Measurements from ENCODE around the gene WDR37. TPM values are rescaled to one million over a fixed set of nuclear protein-coding genes. Genes with fewer than 3 reads are reported as not detected.
"Not testable (repeated sequence)": the region's sequence is repeated elsewhere in the genome, so short reads cannot be mapped to it uniquely, and the experiment has no call there.

Gene WDR37
- polyA plus RNA-seq, 3 donors, result 16.1 to 20.3 (median 19.6) TPM

GRCh38 chr10:1102416-1102815, 46.2 kb downstream of the WDR37 start:
- no peak for DNase-seq

- DNase-seq, result no peak
Observed at GRCh38 chr10:1102831-1103230, 46.6 kb downstream of the WDR37 start.

GRCh38 chr10:1103551-1103950, 47.4 kb downstream of the WDR37 start:
- no peak for DNase-seq

- DNase-seq, result no peak
Observed at GRCh38 chr10:1104971-1105370, 48.8 kb downstream of the WDR37 start.

- DNase-seq, result no peak
Observed at GRCh38 chr10:1107004-1107403, 50.8 kb downstream of the WDR37 start.

GRCh38 chr10:1107679-1108078, 51.5 kb downstream of the WDR37 start:
- DNase-seq, result no peak

GRCh38 chr10:1109795-1110673, 53.8 kb downstream of the WDR37 start:
- peak; percentile 69 for DNase-seq

GRCh38 chr10:1110674-1111119, 54.5 kb downstream of the WDR37 start:
- DNase-seq, result no peak

GRCh38 chr10:1114315-1114714, 58.1 kb downstream of the WDR37 start:
- DNase-seq, result no peak

GRCh38 chr10:1114719-1115606, 58.8 kb downstream of the WDR37 start:
- no peak for DNase-seq

- DNase-seq, result no peak
Observed at GRCh38 chr10:1115607-1115955, 59.4 kb downstream of the WDR37 start.

GRCh38 chr10:1116051-1116450, 59.9 kb downstream of the WDR37 start:
- DNase-seq, result no peak

GRCh38 chr10:1116696-1117280, 60.6 kb downstream of the WDR37 start:
- DNase-seq, result no peak

- DNase-seq, result no peak
Observed at GRCh38 chr10:1117651-1118050, 61.5 kb downstream of the WDR37 start.

GRCh38 chr10:1118318-1118717, 62.1 kb downstream of the WDR37 start:
- not testable (repeated sequence) for DNase-seq

GRCh38 chr10:1119027-1119426, 62.8 kb downstream of the WDR37 start:
- DNase-seq, result no peak

GRCh38 chr10:1119501-1119900, 63.3 kb downstream of the WDR37 start:
- no peak for DNase-seq

GRCh38 chr10:1120306-1120705, 64.1 kb downstream of the WDR37 start:
- no peak for DNase-seq

GRCh38 chr10:1120801-1121211, 64.6 kb downstream of the WDR37 start:
- DNase-seq, result peak; percentile 61

- peak; percentile 75 for DNase-seq
Observed at GRCh38 chr10:1121271-1121970, 65.2 kb downstream of the WDR37 start.

GRCh38 chr10:1122349-1122748, 66.2 kb downstream of the WDR37 start:
- DNase-seq, result no peak

GRCh38 chr10:1123198-1123597, 67.0 kb downstream of the WDR37 start:
- DNase-seq, result no peak

Measured in renal pelvis (tissue), 4 donors.